ENCODE results near the gene GNAQ. TPM values are rescaled to one million over a fixed set of nuclear protein-coding genes. Genes with fewer than 3 reads are reported as not detected.

GNAQ gene
- total RNA-seq, 3 donors from 2014 or later (not counting 1 experiment from before 2014, with no cell fraction given) = 17.8 to 51.6 (median 24.5) TPM

DNA sequence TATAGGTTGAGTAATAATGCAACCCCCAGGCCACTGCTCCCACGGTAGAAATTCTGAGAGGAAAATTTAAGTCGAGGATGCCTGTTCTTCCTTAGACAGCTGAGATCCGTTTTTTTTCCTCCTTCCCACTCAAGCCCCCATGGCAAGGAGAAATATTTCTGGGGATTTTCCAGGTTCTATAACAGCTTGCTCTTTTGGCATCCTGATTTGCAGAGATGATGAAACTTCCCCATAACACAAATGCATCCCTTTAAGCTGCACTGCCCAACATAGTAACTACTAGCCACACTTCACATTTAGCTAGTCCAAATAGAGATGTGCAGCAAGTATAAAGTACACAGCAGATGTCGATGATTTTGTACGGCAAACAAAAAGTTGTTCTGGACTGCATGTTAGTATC lies 351.0 kb downstream of the GNAQ start:
- no peak for ATAC-seq
- Mint-ChIP-seq H3K27ac (no peak overlapping the region), H3K4me1 (no peaks in the 10 kb centered on the region), H3K4me3 (no peak overlapping the region), H3K36me3 (no peaks in the 10 kb centered on the region), H3K9me3 (no peaks in the 10 kb centered on the region), H3K27me3 (ENCODE audit: low read depth in 2 of 2) (no peaks in the 10 kb centered on the region)
- no peaks in the 10 kb centered on the region for H3K36me3 ChIP-seq (ENCODE audit: control insufficient read depth, insufficient read depth, low read length)
- no peaks in the 10 kb centered on the region for H3K27me3 ChIP-seq (ENCODE audit: control insufficient read depth, insufficient read depth, low read length)
- H3K4me1 ChIP-seq (ENCODE audit: control insufficient read depth, insufficient read depth, low read length) = no peaks in the 10 kb centered on the region
- H3K9me3 ChIP-seq (ENCODE audit: control insufficient read depth, insufficient read depth, low read length) = no peaks in the 10 kb centered on the region
- H3K27ac ChIP-seq (ENCODE audit: low read length) = no peak overlapping the region
- intact Hi-C loops (cut with micrococcal nuclease) = no loop called here
- WGBS (ENCODE audit: insufficient coverage) = 100% methylated on average over 3 of the region's 5 CpGs
- TF ChIP-seq, protein P1, sequence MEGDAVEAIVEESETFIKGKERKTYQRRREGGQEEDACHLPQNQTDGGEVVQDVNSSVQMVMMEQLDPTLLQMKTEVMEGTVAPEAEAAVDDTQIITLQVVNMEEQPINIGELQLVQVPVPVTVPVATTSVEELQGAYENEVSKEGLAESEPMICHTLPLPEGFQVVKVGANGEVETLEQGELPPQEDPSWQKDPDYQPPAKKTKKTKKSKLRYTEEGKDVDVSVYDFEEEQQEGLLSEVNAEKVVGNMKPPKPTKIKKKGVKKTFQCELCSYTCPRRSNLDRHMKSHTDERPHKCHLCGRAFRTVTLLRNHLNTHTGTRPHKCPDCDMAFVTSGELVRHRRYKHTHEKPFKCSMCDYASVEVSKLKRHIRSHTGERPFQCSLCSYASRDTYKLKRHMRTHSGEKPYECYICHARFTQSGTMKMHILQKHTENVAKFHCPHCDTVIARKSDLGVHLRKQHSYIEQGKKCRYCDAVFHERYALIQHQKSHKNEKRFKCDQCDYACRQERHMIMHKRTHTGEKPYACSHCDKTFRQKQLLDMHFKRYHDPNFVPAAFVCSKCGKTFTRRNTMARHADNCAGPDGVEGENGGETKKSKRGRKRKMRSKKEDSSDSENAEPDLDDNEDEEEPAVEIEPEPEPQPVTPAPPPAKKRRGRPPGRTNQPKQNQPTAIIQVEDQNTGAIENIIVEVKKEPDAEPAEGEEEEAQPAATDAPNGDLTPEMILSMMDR (IDR thresholded peaks at IDR 0.05) = no peak
- no peak for DNase-seq
- H3K4me3 ChIP-seq (ENCODE audit: low read length) = no peak overlapping the region

DNA sequence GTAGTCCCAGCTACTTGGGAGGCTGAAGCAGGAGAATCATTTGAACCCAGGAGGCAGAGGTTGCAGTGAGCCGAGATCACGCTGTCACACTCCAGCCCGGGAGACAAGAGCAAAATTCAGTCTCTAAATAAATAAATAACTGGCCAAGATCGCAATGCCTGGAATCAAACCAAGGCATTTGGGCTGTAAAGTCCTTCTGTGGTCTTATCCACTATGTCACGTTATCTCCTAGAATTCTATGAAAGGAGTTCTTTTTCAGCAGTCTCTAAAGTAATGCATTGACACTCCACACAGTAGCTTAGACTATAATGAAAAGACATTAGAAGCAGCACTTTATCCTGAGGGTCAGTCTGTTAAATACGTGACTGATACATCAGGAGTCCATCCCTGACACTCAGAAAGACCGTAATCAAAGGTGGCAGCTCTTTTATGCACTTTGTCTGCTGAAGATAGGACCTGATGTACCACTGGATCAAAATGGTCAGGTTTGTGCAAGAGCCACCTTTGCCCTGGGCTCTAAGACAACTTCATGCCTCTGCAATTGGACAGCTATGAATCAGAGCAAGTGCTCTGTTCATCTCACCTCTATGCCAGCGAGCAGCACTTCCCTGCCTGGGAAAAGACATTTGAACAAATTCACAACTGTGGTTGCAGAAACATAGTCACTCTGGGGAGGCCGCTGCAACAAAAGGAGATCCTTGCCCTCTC lies 351.8 kb downstream of the GNAQ start:
- Mint-ChIP-seq H3K4me1 (no peaks in the 10 kb centered on the region), H3K4me3 (no peak overlapping the region), H3K36me3 (no peaks in the 10 kb centered on the region), H3K9me3 (no peaks in the 10 kb centered on the region), H3K27ac (no peak overlapping the region), H3K27me3 (ENCODE audit: low read depth in 2 of 2) (no peaks in the 10 kb centered on the region)
- no peak overlapping the region for H3K27ac ChIP-seq (ENCODE audit: low read length)
- H3K4me3 ChIP-seq (ENCODE audit: low read length) = no peak overlapping the region
- H3K4me1 ChIP-seq (ENCODE audit: control insufficient read depth, insufficient read depth, low read length) = no peaks in the 10 kb centered on the region
- H3K27me3 ChIP-seq (ENCODE audit: control insufficient read depth, insufficient read depth, low read length) = no peaks in the 10 kb centered on the region
- H3K36me3 ChIP-seq (ENCODE audit: control insufficient read depth, insufficient read depth, low read length) = no peaks in the 10 kb centered on the region
- no peak for ATAC-seq
- intact Hi-C loops (cut with micrococcal nuclease) = no loop called here
- no peaks in the 10 kb centered on the region for H3K9me3 ChIP-seq (ENCODE audit: control insufficient read depth, insufficient read depth, low read length)
- TF ChIP-seq, protein P1 (IDR thresholded peaks at IDR 0.05) = no peak
- WGBS (ENCODE audit: insufficient coverage) = 92% methylated on average over 9 of the region's 9 CpGs
- no peak for DNase-seq

DNA sequence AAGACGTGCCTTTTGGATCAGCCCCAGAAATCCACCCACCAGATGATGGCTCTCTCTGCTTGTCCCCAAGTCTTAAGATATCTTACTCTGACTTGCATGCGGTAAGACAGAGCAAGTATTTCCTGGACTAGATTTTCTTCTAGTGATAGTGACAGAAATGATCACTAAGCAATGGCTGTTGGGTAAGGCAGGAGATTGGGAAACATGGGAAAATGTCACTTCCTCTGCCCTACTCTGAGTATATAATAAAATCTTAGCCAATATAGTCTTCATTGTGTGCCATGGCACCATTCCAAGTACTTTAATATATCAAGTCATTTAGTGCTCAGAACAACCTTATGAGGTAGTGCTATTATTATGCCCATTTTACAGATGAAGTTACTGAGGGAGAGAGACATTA lies 352.5 kb downstream of the GNAQ start:
- TF ChIP-seq, protein P1 (IDR thresholded peaks at IDR 0.05) = no peak
- Histone ChIP-seq H3K36me3 (ENCODE audit: control insufficient read depth, insufficient read depth, low read length) (no peaks in the 10 kb centered on the region), H3K27me3 (ENCODE audit: control insufficient read depth, insufficient read depth, low read length) (no peaks in the 10 kb centered on the region), H3K4me3 (ENCODE audit: low read length) (no peak overlapping the region), H3K27ac (ENCODE audit: low read length) (no peak overlapping the region), H3K9me3 (ENCODE audit: control insufficient read depth, insufficient read depth, low read length) (no peaks in the 10 kb centered on the region), H3K4me1 (ENCODE audit: control insufficient read depth, insufficient read depth, low read length) (no peaks in the 10 kb centered on the region)
- H3K4me1 Mint-ChIP-seq = no peaks in the 10 kb centered on the region
- intact Hi-C loops (cut with micrococcal nuclease) = no loop called here
- no peaks in the 10 kb centered on the region for H3K36me3 Mint-ChIP-seq
- no peak overlapping the region for H3K27ac Mint-ChIP-seq
- H3K9me3 Mint-ChIP-seq = no peaks in the 10 kb centered on the region
- ATAC-seq (no peak), DNase-seq (no peak)
- no peak overlapping the region for H3K4me3 Mint-ChIP-seq
- peaks cover 0 to under 1% of the 10 kb centered on the region in 2 donors for H3K27me3 Mint-ChIP-seq (ENCODE audit: low read depth in 2 of 2)
- 91% methylated on average over 2 of the region's 2 CpGs for WGBS (ENCODE audit: insufficient coverage)

Data from natural killer cell (primary cell).